Large intestine (tissue), 3 donors: Measurements from ENCODE around the gene ADRB1. TPM values are rescaled to one million over a fixed set of nuclear protein-coding genes. Genes with fewer than 3 reads are reported as not detected.

Experiments
- DNase-seq, 2 donors: peaks; one replicate each; pipeline versions ENCODE4 v3.0.0 to v3.0.0-alpha.2; 2013
- H3K27ac ChIP-seq: one replicate; pipeline ENCODE4 v1.5.1; 2013; ENCODE audit warnings: low read length
- H3K27me3 ChIP-seq: 2 replicates; pipeline ENCODE4 v1.6.1; 2013; ENCODE audit warnings: low read length; ENCODE audit not compliant: control insufficient read depth, insufficient read depth
- H3K36me3 ChIP-seq: 2 replicates; pipeline ENCODE4 v1.6.1; 2013; ENCODE audit warnings: low read length; ENCODE audit not compliant: control insufficient read depth, insufficient read depth
- H3K4me1 ChIP-seq: one replicate; pipeline ENCODE4 v1.6.1; 2013; ENCODE audit warnings: low read length; ENCODE audit not compliant: control insufficient read depth, insufficient read depth
- H3K4me3 ChIP-seq: one replicate; pipeline ENCODE4 v1.5.1; 2013; ENCODE audit warnings: low read length
- H3K9me3 ChIP-seq: one replicate; pipeline ENCODE4 v1.6.1; 2013; ENCODE audit warnings: mild to moderate bottlenecking, low read depth, low read length, moderate library complexity; ENCODE audit not compliant: control insufficient read depth
- WGBS: methylation state at CpG from one replicate; pipeline ENCODE4 v1.1.5; 2013; ENCODE audit warnings: low lambda C conversion rate; ENCODE audit not compliant: insufficient coverage; 5-methylcytosine and 5-hydroxymethylcytosine counted together
- polyA plus RNA-seq: library from polyadenylated mRNA; unstranded; fragments of 120-200 nt; gene quantifications from one replicate; pipeline ENCODE4 v1.2.1, GENCODE V29; 2013

Gene ADRB1
- polyA plus RNA-seq, 1 donor = 0.64 TPM

GRCh38 chr10:114087655-114088054, 44.0 kb downstream of the ADRB1 start:
- DNase-seq = no peak
- Histone ChIP-seq H3K36me3 (no peaks in the 10 kb centered on the region), H3K27me3 (no peaks in the 10 kb centered on the region), H3K9me3 (no peaks in the 10 kb centered on the region), H3K27ac (no peak overlapping the region), H3K4me3 (no peak overlapping the region), H3K4me1 (peaks cover 2% of the 10 kb centered on the region)
- no CpG with 5 or more reads among the region's 4 CpGs for WGBS

GRCh38 chr10:114094795-114095194, 51.1 kb downstream of the ADRB1 start:
- H3K4me3 ChIP-seq = no peak overlapping the region
- no peak overlapping the region for H3K27ac ChIP-seq
- peaks cover 3% of the 10 kb centered on the region for H3K4me1 ChIP-seq
- no peaks in the 10 kb centered on the region for H3K27me3 ChIP-seq
- DNase-seq = no peak
- H3K9me3 ChIP-seq = no peaks in the 10 kb centered on the region
- WGBS = no CpG with 5 or more reads among the region's 3 CpGs
- no peaks in the 10 kb centered on the region for H3K36me3 ChIP-seq

GRCh38 chr10:114095559-114096337, 52.1 kb downstream of the ADRB1 start:
- peaks cover 3% of the 10 kb centered on the region for H3K4me1 ChIP-seq
- no CpG with 5 or more reads among the region's 13 CpGs for WGBS
- no peak overlapping the region for H3K4me3 ChIP-seq
- peaks cover 2% of the 10 kb centered on the region for H3K27me3 ChIP-seq
- no peaks in the 10 kb centered on the region for H3K9me3 ChIP-seq
- DNase-seq = no peak
- no peak overlapping the region for H3K27ac ChIP-seq
- no peaks in the 10 kb centered on the region for H3K36me3 ChIP-seq

Other genes starting within 250 kb of the ADRB1 start
- 8.3 TPM for gene DCLRE1A, start 189.8 kb upstream of the ADRB1 start, polyA plus RNA-seq
- 19.1 TPM for gene NHLRC2, start 189.2 kb upstream of the ADRB1 start, polyA plus RNA-seq
- 34.0 TPM for gene CCDC186, start 130.3 kb downstream of the ADRB1 start, polyA plus RNA-seq
- 0.22 TPM for gene TDRD1, start 135.5 kb downstream of the ADRB1 start, polyA plus RNA-seq
- gene VWA2, start 195.4 kb downstream of the ADRB1 start, polyA plus RNA-seq = 4.6 TPM